ENCODE results near the gene L3MBTL4.

GRCh38 chr18:5995626-5996025, 419.1 kb downstream of the L3MBTL4 start:
- TF ChIP-seq EZH2 (IDR thresholded peaks at IDR 0.05; ENCODE audit: borderline replicate concordance) (no peak), EZH2phosphoT487 (IDR thresholded peaks at IDR 0.05; ENCODE audit: low read depth, severe bottlenecking, unreplicated experiment) (no peak)

All from hepatocyte (in vitro differentiated cells).